WTC11 (cell line): Measurements from ENCODE around the gene CCDC80. TPM values are rescaled to one million over a fixed set of nuclear protein-coding genes. Genes with fewer than 3 reads are reported as not detected.

ENCODE experiments used
- ARID4B ChIP-seq: sonication (generic); formaldehyde crosslinking; IDR thresholded peaks from 2 replicates; pipeline ENCODE4 v1.8.0; 2023; ENCODE audit warnings: missing genetic modification reagents, mild to moderate bottlenecking, borderline replicate concordance
- ATF6 ChIP-seq: sonication (generic); formaldehyde crosslinking; IDR thresholded peaks from 2 replicates; pipeline ENCODE4 v1.8.1; 2023; ENCODE audit warnings: mild to moderate bottlenecking, missing genetic modification reagents
- GTF2I ChIP-seq: fragments of 250-450 bp; sonication (Bioruptor Pico); conservative IDR thresholded peaks from 2 replicates; pipeline ENCODE4 v1.4.0; 2021; ENCODE audit warnings: mild to moderate bottlenecking
- NFATC4 ChIP-seq: fragments of 250-450 bp; sonication (Bioruptor Pico); IDR thresholded peaks from 2 replicates; pipeline ENCODE4 v1.9.0; 2021; ENCODE audit warnings: mild to moderate bottlenecking
- NR2C2 ChIP-seq: sonication (generic); formaldehyde crosslinking; IDR thresholded peaks from 2 replicates; pipeline ENCODE4 v1.8.0; 2022; ENCODE audit warnings: mild to moderate bottlenecking, missing genetic modification reagents
- NR3C1 ChIP-seq: sonication (generic); formaldehyde crosslinking; conservative IDR thresholded peaks from 2 replicates; pipeline ENCODE4 v1.8.1; 2023; ENCODE audit warnings: low read depth, mild to moderate bottlenecking, missing genetic modification reagents
- USF2 ChIP-seq: sonication (generic); formaldehyde crosslinking; IDR thresholded peaks from 2 replicates; pipeline ENCODE4 v1.8.1; 2023; ENCODE audit warnings: mild to moderate bottlenecking, missing genetic modification reagents, moderate library complexity
- ZNF121 ChIP-seq: sonication (generic); formaldehyde crosslinking; IDR thresholded peaks from 2 replicates; pipeline ENCODE4 v1.8.0; 2023; ENCODE audit warnings: missing genetic modification reagents
- ZNF263 ChIP-seq: sonication (generic); formaldehyde crosslinking; IDR thresholded peaks from 2 replicates; pipeline ENCODE4 v1.8.1; 2022; ENCODE audit warnings: low read depth, mild to moderate bottlenecking, moderate library complexity, missing genetic modification reagents
- total RNA-seq: library from RNA; stranded (reverse); gene quantifications from 3 replicates; pipeline ENCODE4 v1.2.3, GENCODE V29; 2021

CCDC80 gene
- total RNA-seq, 1 experiment from 2014 or later: 10.9 TPM

- TF ChIP-seq ARID4B (CRISPR knock-in tag) (no peak), ATF6 (CRISPR knock-in tag) (no peak), NR2C2 (CRISPR knock-in tag) (no peak), ZNF263 (CRISPR knock-in tag) (no peak), USF2 (CRISPR knock-in tag) (no peak), ZNF121 (no peak), NR3C1 (CRISPR knock-in tag) (no peak), NFATC4 (CRISPR knock-in tag) (no peak), GTF2I (CRISPR knock-in tag) (no peak)
- TF ChIP-seq, all 79 proteins: peak for 0
These were observed 90.1 kb downstream of the CCDC80 start (continued) for GRCh38 chr3:112550859-112551258.

Other genes starting within 250 kb of the CCDC80 start
- gene BTLA, start 141.7 kb downstream of the CCDC80 start, total RNA-seq: 0.14 to 0.37 TPM in 2 of 3 replicates, not detected in the other
- gene ATG3, start 79.2 kb downstream of the CCDC80 start, total RNA-seq: 44.3 to 60.1 TPM (median 48.1 TPM) in 3 replicates
- 39.2 to 44.8 TPM (median 40.7 TPM) in 3 replicates for gene SLC35A5, start 79.1 kb downstream of the CCDC80 start, total RNA-seq
- not detected in 3 replicates for gene CD200R1L, start 205.7 kb upstream of the CCDC80 start, total RNA-seq